Loucy (cell line): ENCODE results near the gene MMP17.

Experiments used
- H2AFZ ChIP-seq: fragments of 200-600 bp; sonication (generic); 2 replicates; pipeline ENCODE4 v1.6.0; 2016; ENCODE audit warnings: antibody characterized with exemption, mild to moderate bottlenecking, low read length, moderate library complexity
- H3F3A ChIP-seq: fragments of 200-600 bp; 2 replicates; pipeline ENCODE4 v1.6.0; 2016; ENCODE audit warnings: antibody characterized with exemption, low read depth, mild to moderate bottlenecking
- H3K27me3 ChIP-seq: fragments of 200-600 bp; sonication (generic); 2 replicates; pipeline ENCODE4 v1.6.1; 2014; ENCODE audit warnings: low read length, mild to moderate bottlenecking; ENCODE audit not compliant: insufficient read depth, poor library complexity, severe bottlenecking
- H3K36me3 ChIP-seq: fragments of 200-600 bp; sonication (generic); 2 replicates; pipeline ENCODE4 v1.6.1; 2016; ENCODE audit warnings: low read length; ENCODE audit not compliant: insufficient read depth
- H3K4me1 ChIP-seq: fragments of 200-600 bp; sonication (generic); 2 replicates; pipeline ENCODE4 v1.5.1; 2014; ENCODE audit warnings: low read length, mild to moderate bottlenecking; ENCODE audit not compliant: insufficient read depth, poor library complexity, severe bottlenecking
- H3K4me2 ChIP-seq: fragments of 200-600 bp; sonication (generic); 2 replicates; pipeline ENCODE4 v1.6.0; 2014; ENCODE audit warnings: antibody characterized with exemption, low read length, low read depth, mild to moderate bottlenecking; ENCODE audit not compliant: poor library complexity, severe bottlenecking
- H3K4me3 ChIP-seq: fragments of 200-600 bp; sonication (generic); 2 replicates; pipeline ENCODE4 v1.5.1; 2014; ENCODE audit warnings: low read length, mild to moderate bottlenecking, mixed read lengths; ENCODE audit not compliant: poor library complexity, severe bottlenecking
- H3K79me2 ChIP-seq: fragments of 200-600 bp; sonication (generic); 2 replicates; pipeline ENCODE4 v1.6.1; 2014; ENCODE audit warnings: low read length; ENCODE audit not compliant: insufficient read depth
- H3K9ac ChIP-seq: fragments of 200-600 bp; sonication (generic); 2 replicates; pipeline ENCODE4 v1.6.0; 2014; ENCODE audit warnings: mild to moderate bottlenecking, low read depth, low read length, moderate library complexity; ENCODE audit not compliant: poor library complexity, severe bottlenecking
- H3K9me2 ChIP-seq: fragments of 200-600 bp; sonication (generic); replicated peaks from 2 replicates; pipeline ENCODE4 v1.6.1; 2016; ENCODE audit warnings: low read depth, low read length, mixed read lengths
- H3K9me3 ChIP-seq: fragments of 200-600 bp; sonication (generic); 2 replicates; pipeline ENCODE4 v1.6.1; 2014; ENCODE audit warnings: mild to moderate bottlenecking, antibody characterized with exemption, low read length, low read depth; ENCODE audit not compliant: insufficient read depth
- H4K20me1 ChIP-seq: fragments of 200-600 bp; sonication (generic); 2 replicates; pipeline ENCODE4 v1.6.0; 2014; ENCODE audit warnings: antibody characterized with exemption, low read length, mild to moderate bottlenecking; ENCODE audit not compliant: insufficient read depth, poor library complexity, severe bottlenecking
- EZH2phosphoT487 ChIP-seq: fragments of 200-600 bp; IDR thresholded peaks from 2 replicates; pipeline ENCODE4 v1.6.1; 2018; ENCODE audit warnings: antibody characterized with exemption, mild to moderate bottlenecking, moderate library complexity, borderline replicate concordance
- TF ChIP-seq, protein P1 (sequence below): fragments of 200-600 bp; sonication (generic); conservative IDR thresholded peaks from 2 replicates; pipeline ENCODE4 v1.5.1; 2014; ENCODE audit warnings: mild to moderate bottlenecking, antibody characterized with exemption, low read length

MMP17 gene

DNA sequence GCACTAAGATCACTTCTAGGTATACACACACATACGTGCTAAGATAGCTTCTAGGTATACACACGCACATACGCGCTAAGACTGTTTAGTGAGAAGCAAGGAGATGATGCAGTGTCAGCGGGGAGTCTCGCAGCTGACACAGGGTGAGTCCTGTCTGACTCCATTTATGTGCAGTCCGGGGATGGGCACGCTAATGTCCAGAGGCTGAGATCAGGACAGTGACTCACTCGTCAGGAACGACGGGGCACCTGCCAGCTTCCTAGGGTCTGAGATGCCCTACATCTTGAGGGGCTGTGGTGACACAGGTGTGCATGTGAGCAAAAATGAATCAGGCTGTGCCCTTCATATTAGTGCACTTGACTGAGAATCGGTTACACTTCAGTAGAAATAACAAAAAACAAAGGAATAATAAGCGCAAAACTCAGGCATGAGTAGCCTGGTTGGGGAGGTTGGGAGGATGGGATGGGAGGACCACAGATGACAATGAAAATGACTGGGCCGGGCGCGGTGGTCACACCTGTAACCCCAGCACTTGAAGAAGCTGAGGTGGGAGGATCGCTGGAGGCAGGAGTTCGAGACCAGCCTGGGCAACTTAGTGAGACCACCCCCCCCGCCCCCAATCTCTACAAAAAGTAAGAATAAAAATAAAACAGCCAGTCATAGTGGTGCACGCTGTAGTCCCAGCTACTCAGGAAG lies 37.1 kb downstream of the MMP17 start:
- Histone ChIP-seq H3K27me3 (no peaks in the 10 kb centered on the region), H3K4me2 (no peak overlapping the region), H3K4me3 (no peak overlapping the region), H3K9me2 (no peaks in the 10 kb centered on the region), H3K79me2 (no peaks in the 10 kb centered on the region), H3K9me3 (no peaks in the 10 kb centered on the region), H2AFZ (no peak overlapping the region), H3K4me1 (no peaks in the 10 kb centered on the region), H3K36me3 (no peaks in the 10 kb centered on the region), H4K20me1 (no peaks in the 10 kb centered on the region), H3K9ac (no peak overlapping the region), H3F3A (no peaks in the 10 kb centered on the region)
- TF ChIP-seq, protein P1, sequence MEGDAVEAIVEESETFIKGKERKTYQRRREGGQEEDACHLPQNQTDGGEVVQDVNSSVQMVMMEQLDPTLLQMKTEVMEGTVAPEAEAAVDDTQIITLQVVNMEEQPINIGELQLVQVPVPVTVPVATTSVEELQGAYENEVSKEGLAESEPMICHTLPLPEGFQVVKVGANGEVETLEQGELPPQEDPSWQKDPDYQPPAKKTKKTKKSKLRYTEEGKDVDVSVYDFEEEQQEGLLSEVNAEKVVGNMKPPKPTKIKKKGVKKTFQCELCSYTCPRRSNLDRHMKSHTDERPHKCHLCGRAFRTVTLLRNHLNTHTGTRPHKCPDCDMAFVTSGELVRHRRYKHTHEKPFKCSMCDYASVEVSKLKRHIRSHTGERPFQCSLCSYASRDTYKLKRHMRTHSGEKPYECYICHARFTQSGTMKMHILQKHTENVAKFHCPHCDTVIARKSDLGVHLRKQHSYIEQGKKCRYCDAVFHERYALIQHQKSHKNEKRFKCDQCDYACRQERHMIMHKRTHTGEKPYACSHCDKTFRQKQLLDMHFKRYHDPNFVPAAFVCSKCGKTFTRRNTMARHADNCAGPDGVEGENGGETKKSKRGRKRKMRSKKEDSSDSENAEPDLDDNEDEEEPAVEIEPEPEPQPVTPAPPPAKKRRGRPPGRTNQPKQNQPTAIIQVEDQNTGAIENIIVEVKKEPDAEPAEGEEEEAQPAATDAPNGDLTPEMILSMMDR, result no peak
- no peak for TF ChIP-seq EZH2phosphoT487

DNA sequence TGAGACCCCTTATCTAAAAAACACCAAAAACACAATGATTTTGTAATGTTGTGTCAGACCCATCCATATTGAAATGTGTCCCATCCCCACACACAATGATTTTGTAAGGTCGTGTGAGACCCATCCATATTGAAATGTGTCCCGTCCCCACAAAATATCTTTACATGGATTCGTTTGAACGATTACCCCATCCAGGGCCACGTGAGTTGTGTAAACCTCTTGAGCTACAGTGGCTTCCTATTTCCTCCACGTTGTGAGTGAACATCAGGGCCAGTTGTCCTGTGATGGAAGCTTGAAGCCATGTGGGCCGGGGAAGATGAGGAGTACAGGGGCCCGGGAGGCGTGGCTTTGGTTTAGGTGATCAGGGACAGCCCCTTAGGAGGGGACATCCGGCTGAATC lies 39.3 kb downstream of the MMP17 start:
- TF ChIP-seq, protein P1, result no peak
- TF ChIP-seq EZH2phosphoT487, result no peak
- H3K36me3 ChIP-seq, result no peaks in the 10 kb centered on the region
- H3K4me2 ChIP-seq, result no peak overlapping the region

DNA sequence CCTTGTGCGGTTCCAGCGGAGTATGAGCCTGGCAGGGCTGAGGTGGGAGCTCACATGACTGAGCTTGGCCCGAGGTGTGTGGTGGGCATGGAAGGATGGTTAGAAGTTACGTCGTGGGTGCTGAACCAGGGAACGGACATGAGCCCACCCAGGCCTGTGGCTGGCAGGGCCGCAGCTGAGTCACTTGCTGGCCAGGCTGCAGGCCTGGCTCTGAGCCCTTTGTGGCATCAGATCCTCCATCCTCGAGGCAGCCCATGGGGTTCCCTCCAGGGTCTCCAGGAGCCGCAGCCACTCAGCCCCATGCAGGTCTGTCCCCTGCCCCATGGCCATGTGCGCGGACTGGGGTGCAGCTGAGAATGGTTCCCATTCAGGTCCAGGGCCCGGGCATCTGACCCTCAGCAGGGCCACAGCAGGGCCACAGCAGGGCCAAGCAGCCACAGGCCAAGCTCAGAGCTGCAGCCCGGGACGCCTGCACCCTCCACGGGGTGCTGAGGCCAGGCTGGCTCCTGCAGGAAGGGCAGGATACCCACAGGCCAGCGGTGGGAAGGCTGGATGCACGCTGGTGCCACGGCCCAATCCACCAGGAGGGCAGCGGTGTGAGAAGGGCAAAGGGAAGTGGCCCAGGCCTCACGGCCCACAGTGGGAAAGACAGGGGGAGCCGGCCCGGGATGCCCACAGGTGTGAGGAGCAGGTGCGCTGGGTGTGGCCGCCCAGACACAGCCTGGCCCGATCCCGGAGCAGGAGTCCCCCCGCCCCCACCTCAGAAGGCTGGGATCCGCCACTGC lies 39.9 kb downstream of the MMP17 start:
- H3K4me3 ChIP-seq, result no peak overlapping the region
- no peaks in the 10 kb centered on the region for H3K9me3 ChIP-seq
- no peak for TF ChIP-seq EZH2phosphoT487
- TF ChIP-seq, protein P1, result no peak
- no peaks in the 10 kb centered on the region for H4K20me1 ChIP-seq
- H3K9me2 ChIP-seq, result no peaks in the 10 kb centered on the region
- no peaks in the 10 kb centered on the region for H3K4me1 ChIP-seq
- H3K4me2 ChIP-seq, result no peak overlapping the region
- H3F3A ChIP-seq, result no peaks in the 10 kb centered on the region
- H3K36me3 ChIP-seq, result no peaks in the 10 kb centered on the region
- no peak overlapping the region for H2AFZ ChIP-seq
- H3K79me2 ChIP-seq, result no peaks in the 10 kb centered on the region
- H3K27me3 ChIP-seq, result no peaks in the 10 kb centered on the region
- H3K9ac ChIP-seq, result no peak overlapping the region

More for the DNA sequence above, 39.3 kb downstream of the MMP17 start:
- Histone ChIP-seq H3K79me2 (no peaks in the 10 kb centered on the region), H3F3A (no peaks in the 10 kb centered on the region), H3K9me3 (no peaks in the 10 kb centered on the region), H3K4me3 (no peak overlapping the region), H3K27me3 (no peaks in the 10 kb centered on the region), H4K20me1 (no peaks in the 10 kb centered on the region), H3K9me2 (no peaks in the 10 kb centered on the region), H2AFZ (no peak overlapping the region), H3K4me1 (no peaks in the 10 kb centered on the region), H3K9ac (no peak overlapping the region)
